BJ (cell line): ENCODE results near the gene TMEM108. TPM values are rescaled to one million over a fixed set of nuclear protein-coding genes. Genes with fewer than 3 reads are reported as not detected.
A peak's percentile ranks its signal among the peaks of the same experiment; 100 is the strongest.

Experiments used
- CTCF ChIA-PET: fragments of 350-600 bp; formaldehyde crosslinking; extraction: SDS; loops from one replicate; lab custom pipeline; 2021; ENCODE audit warnings: antibody characterized with exemption, inconsistent platforms; lab: Yijun Ruan, JAX
- POLR2A ChIA-PET: fragments of 300-600 bp; sonication (Branson Sonifier 250); formaldehyde crosslinking; extraction: SDS; loops from one replicate; lab custom pipeline; 2021; ENCODE audit warnings: antibody characterized with exemption; lab: Charles Lee
- DNase-seq: peaks from one replicate; pipeline ENCODE4 v3.0.0-alpha.2; 2011; ENCODE audit warnings: low read depth
- H3K27me3 ChIP-seq: 2 replicates; pipeline ENCODE4 v1.6.0; 2011; ENCODE audit warnings: low read length; ENCODE audit not compliant: control insufficient read depth, insufficient read depth
- H3K36me3 ChIP-seq: 2 replicates; pipeline ENCODE4 v1.5.1; 2011; ENCODE audit warnings: low read length; ENCODE audit not compliant: control insufficient read depth, insufficient read depth
- H3K4me3 ChIP-seq: 2 replicates; pipeline ENCODE4 v1.5.1; 2011; ENCODE audit warnings: low read depth, mild to moderate bottlenecking, control low read depth, low read length
- CTCF ChIP-seq: IDR thresholded peaks from 2 replicates; pipeline ENCODE4 v1.5.1; 2011; ENCODE audit warnings: low read depth, mild to moderate bottlenecking, control low read depth, inconsistent platforms, low read length, moderate library complexity; ENCODE audit not compliant: insufficient read depth
- polyA plus RNA-seq: library from polyadenylated mRNA; depleted of rRNA; stranded (reverse); fragments of >200 nt; gene quantifications from 2 replicates; pipeline ENCODE4 v1.2.3, GENCODE V29; 2011

TMEM108 gene
- polyA plus RNA-seq, 1 experiment = not detected

GRCh38 chr3:133413161-133414020 lies 375.2 kb downstream of the TMEM108 start:
- H3K36me3 ChIP-seq = no peaks in the 10 kb centered on the region
- no peak for DNase-seq
- ChIA-PET POLR2A (no interaction called here), CTCF (interaction anchor here (1.4 to 2.7 kb wide), 4 partner anchors 9 to 685 kb away, joined by 3 to 21 read pairs (median 4); no protein-coding TSS in a partner anchor)
- TF ChIP-seq CTCF = no peak
- H3K4me3 ChIP-seq = peak overlapping the region; percentile 2; the same call in 1 of the 2 replicates
- no peaks in the 10 kb centered on the region for H3K27me3 ChIP-seq

DNA sequence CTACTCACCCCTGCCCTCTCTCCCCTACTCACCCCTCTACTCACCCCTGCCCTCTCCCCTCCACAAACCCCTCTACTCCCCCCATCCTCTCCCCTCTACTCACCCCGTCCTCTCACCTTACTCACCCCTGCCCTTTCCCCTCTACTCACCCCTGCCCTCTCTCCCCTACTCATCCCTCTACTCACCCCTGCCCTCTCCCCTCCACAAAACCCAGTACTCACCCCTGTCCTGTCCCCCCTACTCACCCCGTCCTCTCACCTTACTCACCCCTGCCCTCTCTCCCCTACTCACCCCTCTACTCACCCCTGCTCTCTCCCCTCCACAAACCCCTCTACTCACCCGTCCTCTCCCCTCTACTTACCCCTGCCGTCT lies 375.8 kb downstream of the TMEM108 start:
- Histone ChIP-seq H3K27me3 (no peaks in the 10 kb centered on the region), H3K36me3 (no peaks in the 10 kb centered on the region), H3K4me3 (no peak overlapping the region)
- ChIA-PET CTCF (interaction anchor here (1.7 to 2.7 kb wide), 2 partner anchors 8 to 10 kb away, joined by 4 to 21 read pairs; no protein-coding TSS in a partner anchor), POLR2A (no interaction called here)
- DNase-seq = no peak
- TF ChIP-seq CTCF = no peak

DNA sequence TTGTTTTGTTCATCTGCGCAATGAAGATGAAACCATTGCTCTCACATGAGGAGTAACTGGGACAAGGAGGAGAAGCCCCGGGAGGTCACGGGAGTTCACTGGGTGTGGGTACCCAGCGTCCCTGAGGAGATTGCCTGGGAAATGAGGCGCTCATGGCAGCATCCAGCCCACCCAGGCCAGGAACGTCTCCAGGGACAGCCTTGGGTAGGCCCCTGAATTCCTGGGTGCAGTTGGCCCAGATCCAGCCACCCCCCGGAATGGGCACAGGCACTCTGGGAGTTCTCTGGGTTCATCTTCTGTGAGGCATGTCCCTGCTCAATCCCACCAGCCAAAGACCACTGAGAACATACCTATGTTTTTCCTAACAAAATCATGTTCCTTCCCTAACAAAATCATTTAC lies 380.2 kb downstream of the TMEM108 start:
- DNase-seq = no peak
- no peak for TF ChIP-seq CTCF
- no peak overlapping the region for H3K4me3 ChIP-seq
- H3K27me3 ChIP-seq = peaks cover 2% of the 10 kb centered on the region
- H3K36me3 ChIP-seq = no peaks in the 10 kb centered on the region
- ChIA-PET POLR2A (no interaction called here), CTCF (interaction anchor here (0.8 kb wide), 1 partner anchor 490 kb away, joined by 3 read pairs; no protein-coding TSS in a partner anchor)

- CTCF ChIA-PET = interaction anchor here (2.0 kb wide), 1 partner anchor 688 kb away, joined by 7 read pairs; no protein-coding TSS in a partner anchor
- TF ChIP-seq CTCF = no peak
- H3K27me3 ChIP-seq = peaks cover 2% of the 10 kb centered on the region
- DNase-seq = no peak
- no peaks in the 10 kb centered on the region for H3K36me3 ChIP-seq
- H3K4me3 ChIP-seq = no peak overlapping the region
- POLR2A ChIA-PET = no interaction called here
These were observed 381.1 kb downstream of the TMEM108 start for GRCh38 chr3:133419151-133419909.
